MM.1S (cell line): ENCODE data around the gene SIPA1.

Experiments
- EZH2 ChIP-seq: fragments of 300-600 bp; sonication (generic); optimal IDR thresholded peaks from 2 replicates; pipeline ENCODE3; 2017; ENCODE audit warnings: low read depth, mild to moderate bottlenecking, antibody characterized with exemption, low read length, mixed read lengths
- EZH2phosphoT487 ChIP-seq: fragments of 300-600 bp; sonication (generic); IDR thresholded peaks from 2 replicates; pipeline ENCODE4 v1.6.1; 2018; ENCODE audit warnings: antibody characterized with exemption, low read length
- TF ChIP-seq, protein P1 (sequence below): fragments of 300-600 bp; sonication (generic); IDR thresholded peaks from 2 replicates; pipeline ENCODE4 v1.5.1; 2016; ENCODE audit warnings: antibody characterized with exemption, low read length, mixed read lengths

DNA sequence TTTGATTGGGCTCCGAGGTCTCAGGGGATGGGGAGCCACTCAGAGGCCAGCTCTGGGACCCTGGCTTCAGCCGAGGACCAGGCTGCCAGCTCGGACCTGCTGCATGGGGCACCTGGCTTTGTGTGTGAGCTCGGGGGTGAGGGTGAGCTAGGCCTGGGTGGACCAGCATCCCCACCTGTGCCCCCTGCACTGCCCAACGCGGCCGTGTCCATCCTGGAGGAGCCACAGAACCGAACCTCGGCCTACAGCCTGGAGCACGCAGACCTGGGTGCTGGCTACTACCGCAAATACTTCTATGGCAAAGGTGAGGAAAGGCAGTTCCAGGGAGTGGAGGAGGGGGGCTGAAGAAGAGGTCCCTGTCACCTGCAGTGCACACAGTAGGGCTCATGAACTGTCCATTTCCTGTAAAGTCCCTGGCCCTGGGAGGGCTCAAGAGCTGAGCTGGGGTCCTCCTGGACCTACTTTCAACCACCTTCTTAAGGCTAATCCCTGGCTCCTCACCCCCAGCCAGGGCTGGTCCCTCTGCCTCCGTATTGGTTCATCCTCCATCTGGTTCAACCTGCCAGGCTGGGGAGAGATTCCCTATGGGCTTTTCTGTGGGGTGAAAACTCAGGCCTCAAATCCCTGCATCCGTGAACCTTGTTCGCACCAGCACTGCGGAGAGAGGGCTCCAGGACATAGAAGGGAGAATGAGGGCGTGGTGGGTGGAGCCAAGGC, 3.6 kb downstream of the SIPA1 start:
- TF ChIP-seq EZH2phosphoT487 (no peak), EZH2 (no peak)
- TF ChIP-seq, protein P1, sequence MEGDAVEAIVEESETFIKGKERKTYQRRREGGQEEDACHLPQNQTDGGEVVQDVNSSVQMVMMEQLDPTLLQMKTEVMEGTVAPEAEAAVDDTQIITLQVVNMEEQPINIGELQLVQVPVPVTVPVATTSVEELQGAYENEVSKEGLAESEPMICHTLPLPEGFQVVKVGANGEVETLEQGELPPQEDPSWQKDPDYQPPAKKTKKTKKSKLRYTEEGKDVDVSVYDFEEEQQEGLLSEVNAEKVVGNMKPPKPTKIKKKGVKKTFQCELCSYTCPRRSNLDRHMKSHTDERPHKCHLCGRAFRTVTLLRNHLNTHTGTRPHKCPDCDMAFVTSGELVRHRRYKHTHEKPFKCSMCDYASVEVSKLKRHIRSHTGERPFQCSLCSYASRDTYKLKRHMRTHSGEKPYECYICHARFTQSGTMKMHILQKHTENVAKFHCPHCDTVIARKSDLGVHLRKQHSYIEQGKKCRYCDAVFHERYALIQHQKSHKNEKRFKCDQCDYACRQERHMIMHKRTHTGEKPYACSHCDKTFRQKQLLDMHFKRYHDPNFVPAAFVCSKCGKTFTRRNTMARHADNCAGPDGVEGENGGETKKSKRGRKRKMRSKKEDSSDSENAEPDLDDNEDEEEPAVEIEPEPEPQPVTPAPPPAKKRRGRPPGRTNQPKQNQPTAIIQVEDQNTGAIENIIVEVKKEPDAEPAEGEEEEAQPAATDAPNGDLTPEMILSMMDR, result no peak
